ENCODE measurements around the gene DSN1.

DNA sequence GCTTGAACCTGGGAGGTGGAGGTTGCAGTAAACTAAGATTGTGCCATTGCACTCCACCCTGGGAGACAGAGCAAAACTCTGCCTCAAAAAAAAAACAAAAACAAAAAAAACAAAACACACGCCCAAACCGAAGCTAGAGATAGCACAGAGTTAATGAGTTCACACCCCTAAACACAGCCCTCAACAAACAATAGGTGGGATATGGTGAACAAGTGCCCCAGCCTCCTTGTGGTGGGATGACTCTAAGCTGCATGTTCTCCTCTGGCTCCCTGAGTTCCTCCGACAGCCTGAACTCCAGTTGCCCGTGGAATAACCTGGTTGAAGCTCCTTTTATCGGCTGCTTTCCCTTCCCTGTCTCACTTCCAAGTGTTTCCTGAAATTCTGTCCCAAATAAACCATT is 22.1 kb upstream of the DSN1 start:
- TF ChIP-seq, protein P1, sequence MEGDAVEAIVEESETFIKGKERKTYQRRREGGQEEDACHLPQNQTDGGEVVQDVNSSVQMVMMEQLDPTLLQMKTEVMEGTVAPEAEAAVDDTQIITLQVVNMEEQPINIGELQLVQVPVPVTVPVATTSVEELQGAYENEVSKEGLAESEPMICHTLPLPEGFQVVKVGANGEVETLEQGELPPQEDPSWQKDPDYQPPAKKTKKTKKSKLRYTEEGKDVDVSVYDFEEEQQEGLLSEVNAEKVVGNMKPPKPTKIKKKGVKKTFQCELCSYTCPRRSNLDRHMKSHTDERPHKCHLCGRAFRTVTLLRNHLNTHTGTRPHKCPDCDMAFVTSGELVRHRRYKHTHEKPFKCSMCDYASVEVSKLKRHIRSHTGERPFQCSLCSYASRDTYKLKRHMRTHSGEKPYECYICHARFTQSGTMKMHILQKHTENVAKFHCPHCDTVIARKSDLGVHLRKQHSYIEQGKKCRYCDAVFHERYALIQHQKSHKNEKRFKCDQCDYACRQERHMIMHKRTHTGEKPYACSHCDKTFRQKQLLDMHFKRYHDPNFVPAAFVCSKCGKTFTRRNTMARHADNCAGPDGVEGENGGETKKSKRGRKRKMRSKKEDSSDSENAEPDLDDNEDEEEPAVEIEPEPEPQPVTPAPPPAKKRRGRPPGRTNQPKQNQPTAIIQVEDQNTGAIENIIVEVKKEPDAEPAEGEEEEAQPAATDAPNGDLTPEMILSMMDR (optimal IDR thresholded peaks at IDR 0.05 in 1 of 3, IDR thresholded peaks at IDR 0.05 in 1 of 3, conservative IDR thresholded peaks at IDR 0.05 in 1 of 3; ENCODE audit: extremely low read depth in 1 of 3, insufficient read depth in 2 of 3, low read length in 3 of 3): no peak
- no peak for TF ChIP-seq EZH2 (IDR thresholded peaks at IDR 0.05; ENCODE audit: low read length)
